Frontal cortex (tissue), 4 donors: Measurements from ENCODE around the gene NEDD4L. TPM values are rescaled to one million over a fixed set of nuclear protein-coding genes. Genes with fewer than 3 reads are reported as not detected.
A peak's percentile ranks its signal among the peaks of the same experiment; 100 is the strongest.

Experiments used
- DNase-seq, 2 donors: peaks; one replicate each; pipeline ENCODE4 v3.0.0; 2012; ENCODE audit warnings: low spot score in 2 of 2
- FAIRE-seq: peaks from 2 replicates; lab custom pipeline; 2012; peaks lifted over from hg19 to GRCh38; lab: Jason Lieb, UNC
- total RNA-seq: library from RNA; depleted of rRNA; stranded (reverse); fragments of >200 nt; gene quantifications from one replicate; pipeline ENCODE4 v1.2.3, GENCODE V29; 2014
- donor health status: control.
- donor health status: control.
- donor health status: control.

The NEDD4L gene
- total RNA-seq, 1 donor from 2014 or later: 108 TPM

- no peak for DNase-seq
- FAIRE-seq: no peak
These were observed 18.3 kb upstream of the NEDD4L start for GRCh38 chr18:58025733-58026132.

GRCh38 chr18:58026395-58026794, 17.6 kb upstream of the NEDD4L start:
- DNase-seq: no peak
- no peak for FAIRE-seq

- FAIRE-seq (no peak), DNase-seq (no peak)
These were observed 17.2 kb upstream of the NEDD4L start for GRCh38 chr18:58026857-58027256.

GRCh38 chr18:58027341-58027740, 16.7 kb upstream of the NEDD4L start:
- DNase-seq: no peak
- no peak for FAIRE-seq

- FAIRE-seq (no peak), DNase-seq (no peak)
These were observed 15.8 kb upstream of the NEDD4L start for GRCh38 chr18:58028109-58028784.

- DNase-seq (no peak), FAIRE-seq (no peak)
These were observed 11.8 kb upstream of the NEDD4L start for GRCh38 chr18:58032233-58032632.

GRCh38 chr18:58033216-58033615, 10.8 kb upstream of the NEDD4L start:
- FAIRE-seq: no peak
- DNase-seq: no peak

GRCh38 chr18:58034370-58034769, 9.7 kb upstream of the NEDD4L start:
- peak; percentile 3 for FAIRE-seq
- no peak for DNase-seq

- FAIRE-seq (no peak), DNase-seq (no peak)
These were observed 6.9 kb upstream of the NEDD4L start for GRCh38 chr18:58037163-58037562.

GRCh38 chr18:58038063-58038462, 6.0 kb upstream of the NEDD4L start:
- no peak for FAIRE-seq
- no peak for DNase-seq

- FAIRE-seq (no peak), DNase-seq (no peak)
These were observed 2.4 kb upstream of the NEDD4L start for GRCh38 chr18:58041633-58042032.

- no peak for DNase-seq
- no peak for FAIRE-seq
These were observed 1.1 kb upstream of the NEDD4L start for GRCh38 chr18:58042826-58043490.

- DNase-seq (no peak), FAIRE-seq (no peak)
These were observed 580 bp downstream of the NEDD4L start for GRCh38 chr18:58044370-58045241.

GRCh38 chr18:58045242-58046092, 1.4 kb downstream of the NEDD4L start:
- no peak for DNase-seq
- FAIRE-seq: no peak

GRCh38 chr18:58046093-58046793, 2.2 kb downstream of the NEDD4L start:
- DNase-seq (no peak), FAIRE-seq (no peak)

- FAIRE-seq (no peak), DNase-seq (no peak)
These were observed 2.9 kb downstream of the NEDD4L start for GRCh38 chr18:58046794-58047555.

- DNase-seq (no peak), FAIRE-seq (no peak)
These were observed 3.5 kb downstream of the NEDD4L start for GRCh38 chr18:58047556-58047882.

- FAIRE-seq (no peak), DNase-seq (no peak)
These were observed 4.1 kb downstream of the NEDD4L start for GRCh38 chr18:58048081-58048642.
